BE2C (cell line): Measurements from ENCODE around the gene XXYLT1.

Source experiments
- DNase-seq: peaks from one replicate; pipeline ENCODE4 v3.0.0-alpha.2; 2020
- H3K27me3 ChIP-seq: fragments of 250-450 bp; sonication (Bioruptor Pico); 2 replicates; pipeline ENCODE4 v1.5.1; 2020; ENCODE audit warnings: mild to moderate bottlenecking
- H3K36me3 ChIP-seq: fragments of 250-450 bp; sonication (Bioruptor Pico); 2 replicates; pipeline ENCODE4 v1.5.1; 2020; ENCODE audit warnings: mild to moderate bottlenecking
- H3K4me1 ChIP-seq: fragments of 250-450 bp; sonication (Bioruptor Pico); 2 replicates; pipeline ENCODE4 v1.5.1; 2020
- H3K4me3 ChIP-seq: 2 replicates; pipeline ENCODE4 v1.5.1; 2011; ENCODE audit warnings: low read depth, low read length
- H3K9me3 ChIP-seq: fragments of 250-450 bp; sonication (Bioruptor Pico); 2 replicates; pipeline ENCODE4 v1.5.1; 2020
- CTCF ChIP-seq: IDR thresholded peaks from 2 replicates; pipeline ENCODE4 v1.5.1; 2012; ENCODE audit warnings: mild to moderate bottlenecking, low read depth, low read length

Gene XXYLT1

DNA sequence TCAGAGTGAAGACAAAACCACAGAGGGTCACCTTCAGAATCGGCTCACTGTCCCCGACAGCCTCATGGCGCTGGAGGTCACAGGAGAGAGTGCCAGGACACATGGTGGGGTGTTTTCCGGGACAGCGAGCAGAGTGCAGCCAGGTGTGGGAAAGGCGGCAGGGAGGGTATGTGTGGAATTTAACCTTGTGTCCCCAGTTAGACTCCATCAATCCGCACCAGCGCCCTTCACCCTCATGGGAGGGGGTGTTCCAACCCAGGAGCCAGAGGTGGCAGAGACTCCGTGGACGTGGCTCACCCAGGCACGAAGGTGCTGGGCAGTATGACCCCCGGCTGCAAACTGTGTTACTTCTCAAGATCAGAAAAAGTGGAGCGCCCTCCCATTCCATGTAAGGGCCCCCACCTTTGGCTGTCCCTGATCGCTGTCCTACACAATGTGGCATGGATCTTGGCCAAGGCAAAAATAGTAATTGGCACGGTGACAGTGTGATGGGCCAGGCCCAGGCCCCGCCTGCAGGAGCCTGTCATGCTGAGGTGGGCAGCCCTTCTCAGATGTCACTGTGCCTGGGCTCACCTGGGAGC lies 190.3 kb downstream of the XXYLT1 start:
- no peak for TF ChIP-seq CTCF
- no peaks in the 10 kb centered on the region for H3K36me3 ChIP-seq
- H3K9me3 ChIP-seq, result no peaks in the 10 kb centered on the region
- no peak overlapping the region for H3K4me3 ChIP-seq
- peaks cover 19% of the 10 kb centered on the region for H3K4me1 ChIP-seq
- DNase-seq, result no peak
- no peaks in the 10 kb centered on the region for H3K27me3 ChIP-seq

GRCh38 chr3:195080125-195080524 lies 190.8 kb downstream of the XXYLT1 start:
- H3K9me3 ChIP-seq, result no peaks in the 10 kb centered on the region
- H3K4me3 ChIP-seq, result no peak overlapping the region
- no peaks in the 10 kb centered on the region for H3K27me3 ChIP-seq
- DNase-seq, result no peak
- no peak for TF ChIP-seq CTCF
- peaks cover 19% of the 10 kb centered on the region for H3K4me1 ChIP-seq
- H3K36me3 ChIP-seq, result no peaks in the 10 kb centered on the region

DNA sequence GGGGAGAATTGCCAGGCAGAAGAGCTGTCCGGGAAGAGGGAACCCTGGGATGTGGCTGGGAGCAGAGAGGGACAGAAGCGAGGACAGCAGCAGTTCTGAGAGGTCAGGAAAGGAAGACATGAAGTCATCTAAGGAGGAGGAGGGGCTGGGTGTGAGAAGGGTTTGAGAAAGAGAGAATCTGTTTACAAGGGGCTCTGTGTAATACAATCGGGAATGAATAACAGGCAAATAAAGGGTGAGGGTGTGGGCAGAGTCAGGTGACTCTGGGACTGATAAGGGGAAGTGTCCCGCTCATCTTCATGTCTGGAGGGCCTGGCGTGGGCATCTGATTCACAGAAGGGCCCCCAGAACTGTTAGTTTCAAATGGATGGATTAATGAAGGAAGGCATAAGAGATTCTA lies 191.3 kb downstream of the XXYLT1 start:
- peaks cover 19% of the 10 kb centered on the region for H3K4me1 ChIP-seq
- no peak for DNase-seq
- no peaks in the 10 kb centered on the region for H3K27me3 ChIP-seq
- TF ChIP-seq CTCF, result no peak
- no peaks in the 10 kb centered on the region for H3K36me3 ChIP-seq
- H3K9me3 ChIP-seq, result no peaks in the 10 kb centered on the region
- no peak overlapping the region for H3K4me3 ChIP-seq

DNA sequence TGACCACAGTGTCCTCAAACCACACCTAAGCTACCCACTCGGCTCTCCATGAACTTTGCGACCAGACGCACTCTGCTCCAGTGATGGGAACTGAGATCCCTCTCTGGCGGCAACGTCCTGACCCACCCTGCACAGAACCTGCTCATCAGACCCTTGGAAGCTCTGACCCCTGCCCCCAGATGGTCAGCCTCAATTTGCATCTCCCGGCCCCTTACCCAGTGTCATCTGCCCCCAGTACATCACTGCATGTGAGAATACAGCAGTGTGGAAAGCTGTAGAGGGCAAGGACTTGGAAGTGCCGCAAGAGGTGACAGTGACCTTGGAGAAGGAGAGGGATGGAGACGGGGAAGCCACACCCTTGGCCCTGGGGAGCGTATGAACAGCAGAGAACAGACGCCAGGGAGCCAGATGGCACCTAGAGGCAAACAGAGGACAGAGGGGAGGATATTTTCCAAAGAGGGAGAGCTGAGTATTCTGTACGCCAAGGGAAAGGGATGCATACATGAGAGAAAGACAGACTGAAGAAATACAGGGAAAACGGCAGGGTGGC lies 192.0 kb downstream of the XXYLT1 start:
- no peaks in the 10 kb centered on the region for H3K36me3 ChIP-seq
- no peak overlapping the region for H3K4me3 ChIP-seq
- H3K9me3 ChIP-seq, result no peaks in the 10 kb centered on the region
- no peaks in the 10 kb centered on the region for H3K27me3 ChIP-seq
- DNase-seq, result no peak
- TF ChIP-seq CTCF, result no peak
- peaks cover 19% of the 10 kb centered on the region for H3K4me1 ChIP-seq

- no peaks in the 10 kb centered on the region for H3K9me3 ChIP-seq
- no peak overlapping the region for H3K4me3 ChIP-seq
- TF ChIP-seq CTCF, result no peak
- no peak for DNase-seq
- no peaks in the 10 kb centered on the region for H3K27me3 ChIP-seq
- peaks cover 19% of the 10 kb centered on the region for H3K4me1 ChIP-seq
- H3K36me3 ChIP-seq, result no peaks in the 10 kb centered on the region
These were observed 193.1 kb downstream of the XXYLT1 start for GRCh38 chr3:195077611-195078540.
